ENCODE measurements around the gene FAM199X. TPM values are rescaled to one million over a fixed set of nuclear protein-coding genes. Genes with fewer than 3 reads are reported as not detected.

The FAM199X gene
- total and polyA plus RNA-seq, 2 experiments from 2014 or later = 11.0 to 18.7 TPM

DNA sequence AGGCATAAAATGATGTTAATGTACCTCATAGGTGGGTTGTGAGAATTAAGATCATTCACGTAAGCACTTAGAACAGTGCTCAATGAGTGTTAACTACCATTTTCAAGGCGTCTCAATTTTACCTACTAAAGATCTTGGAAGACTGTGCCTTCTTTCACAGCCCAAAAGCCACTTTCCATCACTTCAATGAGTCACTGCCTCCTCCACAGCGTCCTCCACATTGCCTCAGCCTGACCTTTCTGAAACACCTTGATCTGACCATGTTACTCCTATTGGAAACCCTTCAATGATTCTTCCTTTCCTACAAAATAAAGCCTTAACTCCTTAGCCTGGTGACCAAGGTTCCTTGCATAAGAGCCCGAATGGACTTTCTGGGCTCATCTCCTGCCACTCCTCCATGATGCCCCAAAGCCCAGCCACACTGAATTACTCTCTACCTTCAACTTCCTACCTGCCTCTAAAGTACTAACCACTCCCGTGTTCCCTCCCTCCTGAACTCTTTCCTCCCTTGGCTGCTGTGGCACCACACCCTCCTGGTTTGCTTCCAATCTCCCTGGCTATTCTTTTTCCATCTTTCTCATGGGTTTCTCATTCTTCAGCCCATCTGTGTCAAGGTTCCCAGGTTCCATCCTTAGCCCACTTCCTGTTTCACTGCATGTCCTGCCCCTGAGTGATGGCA lies 31.5 kb upstream of the FAM199X start:
- TF ChIP-seq EZH2 (IDR thresholded peaks at IDR 0.05; ENCODE audit: low read depth, unreplicated experiment) = no peak
- no peak for TF ChIP-seq CTCF (conservative IDR thresholded peaks at IDR 0.05; ENCODE audit: low read depth in 2 of 2)
- no peak for TF ChIP-seq ETS1 (IDR thresholded peaks at IDR 0.05)
- TF ChIP-seq NANOG (IDR thresholded peaks at IDR 0.05; ENCODE audit: borderline replicate concordance) = no peak
- no peak for TF ChIP-seq ZNF331 (CRISPR knock-in tag; IDR thresholded peaks at IDR 0.05; ENCODE audit: low read depth)
- no peak for TF ChIP-seq POLR2AphosphoS5 (IDR thresholded peaks at IDR 0.05; ENCODE audit: low read depth)
- no peak for TF ChIP-seq STAT1 (IDR thresholded peaks at IDR 0.05; ENCODE audit: unreplicated experiment)
- TF ChIP-seq ZNF114 (CRISPR knock-in tag; IDR thresholded peaks at IDR 0.05) = no peak
- TF ChIP-seq, protein P1, sequence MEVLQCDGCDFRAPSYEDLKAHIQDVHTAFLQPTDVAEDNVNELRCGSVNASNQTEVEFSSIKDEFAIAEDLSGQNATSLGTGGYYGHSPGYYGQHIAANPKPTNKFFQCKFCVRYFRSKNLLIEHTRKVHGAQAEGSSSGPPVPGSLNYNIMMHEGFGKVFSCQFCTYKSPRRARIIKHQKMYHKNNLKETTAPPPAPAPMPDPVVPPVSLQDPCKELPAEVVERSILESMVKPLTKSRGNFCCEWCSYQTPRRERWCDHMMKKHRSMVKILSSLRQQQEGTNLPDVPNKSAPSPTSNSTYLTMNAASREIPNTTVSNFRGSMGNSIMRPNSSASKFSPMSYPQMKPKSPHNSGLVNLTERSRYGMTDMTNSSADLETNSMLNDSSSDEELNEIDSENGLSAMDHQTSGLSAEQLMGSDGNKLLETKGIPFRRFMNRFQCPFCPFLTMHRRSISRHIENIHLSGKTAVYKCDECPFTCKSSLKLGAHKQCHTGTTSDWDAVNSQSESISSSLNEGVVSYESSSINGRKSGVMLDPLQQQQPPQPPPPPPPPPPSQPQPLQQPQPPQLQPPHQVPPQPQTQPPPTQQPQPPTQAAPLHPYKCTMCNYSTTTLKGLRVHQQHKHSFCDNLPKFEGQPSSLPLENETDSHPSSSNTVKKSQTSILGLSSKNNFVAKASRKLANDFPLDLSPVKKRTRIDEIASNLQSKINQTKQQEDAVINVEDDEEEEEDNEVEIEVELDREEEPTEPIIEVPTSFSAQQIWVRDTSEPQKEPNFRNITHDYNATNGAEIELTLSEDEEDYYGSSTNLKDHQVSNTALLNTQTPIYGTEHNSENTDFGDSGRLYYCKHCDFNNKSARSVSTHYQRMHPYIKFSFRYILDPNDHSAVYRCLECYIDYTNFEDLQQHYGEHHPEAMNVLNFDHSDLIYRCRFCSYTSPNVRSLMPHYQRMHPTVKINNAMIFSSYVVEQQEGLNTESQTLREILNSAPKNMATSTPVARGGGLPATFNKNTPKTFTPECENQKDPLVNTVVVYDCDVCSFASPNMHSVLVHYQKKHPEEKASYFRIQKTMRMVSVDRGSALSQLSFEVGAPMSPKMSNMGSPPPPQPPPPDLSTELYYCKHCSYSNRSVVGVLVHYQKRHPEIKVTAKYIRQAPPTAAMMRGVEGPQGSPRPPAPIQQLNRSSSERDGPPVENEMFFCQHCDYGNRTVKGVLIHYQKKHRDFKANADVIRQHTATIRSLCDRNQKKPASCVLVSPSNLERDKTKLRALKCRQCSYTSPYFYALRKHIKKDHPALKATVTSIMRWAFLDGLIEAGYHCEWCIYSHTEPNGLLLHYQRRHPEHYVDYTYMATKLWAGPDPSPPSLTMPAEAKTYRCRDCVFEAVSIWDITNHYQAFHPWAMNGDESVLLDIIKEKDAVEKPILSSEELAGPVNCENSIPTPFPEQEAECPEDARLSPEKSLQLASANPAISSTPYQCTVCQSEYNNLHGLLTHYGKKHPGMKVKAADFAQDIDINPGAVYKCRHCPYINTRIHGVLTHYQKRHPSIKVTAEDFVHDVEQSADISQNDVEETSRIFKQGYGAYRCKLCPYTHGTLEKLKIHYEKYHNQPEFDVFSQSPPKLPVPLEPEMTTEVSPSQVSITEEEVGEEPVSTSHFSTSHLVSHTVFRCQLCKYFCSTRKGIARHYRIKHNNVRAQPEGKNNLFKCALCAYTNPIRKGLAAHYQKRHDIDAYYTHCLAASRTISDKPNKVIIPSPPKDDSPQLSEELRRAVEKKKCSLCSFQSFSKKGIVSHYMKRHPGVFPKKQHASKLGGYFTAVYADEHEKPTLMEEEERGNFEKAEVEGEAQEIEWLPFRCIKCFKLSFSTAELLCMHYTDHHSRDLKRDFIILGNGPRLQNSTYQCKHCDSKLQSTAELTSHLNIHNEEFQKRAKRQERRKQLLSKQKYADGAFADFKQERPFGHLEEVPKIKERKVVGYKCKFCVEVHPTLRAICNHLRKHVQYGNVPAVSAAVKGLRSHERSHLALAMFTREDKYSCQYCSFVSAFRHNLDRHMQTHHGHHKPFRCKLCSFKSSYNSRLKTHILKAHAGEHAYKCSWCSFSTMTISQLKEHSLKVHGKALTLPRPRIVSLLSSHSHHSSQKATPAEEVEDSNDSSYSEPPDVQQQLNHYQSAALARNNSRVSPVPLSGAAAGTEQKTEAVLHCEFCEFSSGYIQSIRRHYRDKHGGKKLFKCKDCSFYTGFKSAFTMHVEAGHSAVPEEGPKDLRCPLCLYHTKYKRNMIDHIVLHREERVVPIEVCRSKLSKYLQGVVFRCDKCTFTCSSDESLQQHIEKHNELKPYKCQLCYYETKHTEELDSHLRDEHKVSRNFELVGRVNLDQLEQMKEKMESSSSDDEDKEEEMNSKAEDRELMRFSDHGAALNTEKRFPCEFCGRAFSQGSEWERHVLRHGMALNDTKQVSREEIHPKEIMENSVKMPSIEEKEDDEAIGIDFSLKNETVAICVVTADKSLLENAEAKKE (CRISPR knock-in tag; IDR thresholded peaks at IDR 0.05) = no peak
- no peak for TF ChIP-seq CREB1 (CRISPR knock-in tag; IDR thresholded peaks at IDR 0.05; ENCODE audit: low read depth)
- TF ChIP-seq, protein P2, sequence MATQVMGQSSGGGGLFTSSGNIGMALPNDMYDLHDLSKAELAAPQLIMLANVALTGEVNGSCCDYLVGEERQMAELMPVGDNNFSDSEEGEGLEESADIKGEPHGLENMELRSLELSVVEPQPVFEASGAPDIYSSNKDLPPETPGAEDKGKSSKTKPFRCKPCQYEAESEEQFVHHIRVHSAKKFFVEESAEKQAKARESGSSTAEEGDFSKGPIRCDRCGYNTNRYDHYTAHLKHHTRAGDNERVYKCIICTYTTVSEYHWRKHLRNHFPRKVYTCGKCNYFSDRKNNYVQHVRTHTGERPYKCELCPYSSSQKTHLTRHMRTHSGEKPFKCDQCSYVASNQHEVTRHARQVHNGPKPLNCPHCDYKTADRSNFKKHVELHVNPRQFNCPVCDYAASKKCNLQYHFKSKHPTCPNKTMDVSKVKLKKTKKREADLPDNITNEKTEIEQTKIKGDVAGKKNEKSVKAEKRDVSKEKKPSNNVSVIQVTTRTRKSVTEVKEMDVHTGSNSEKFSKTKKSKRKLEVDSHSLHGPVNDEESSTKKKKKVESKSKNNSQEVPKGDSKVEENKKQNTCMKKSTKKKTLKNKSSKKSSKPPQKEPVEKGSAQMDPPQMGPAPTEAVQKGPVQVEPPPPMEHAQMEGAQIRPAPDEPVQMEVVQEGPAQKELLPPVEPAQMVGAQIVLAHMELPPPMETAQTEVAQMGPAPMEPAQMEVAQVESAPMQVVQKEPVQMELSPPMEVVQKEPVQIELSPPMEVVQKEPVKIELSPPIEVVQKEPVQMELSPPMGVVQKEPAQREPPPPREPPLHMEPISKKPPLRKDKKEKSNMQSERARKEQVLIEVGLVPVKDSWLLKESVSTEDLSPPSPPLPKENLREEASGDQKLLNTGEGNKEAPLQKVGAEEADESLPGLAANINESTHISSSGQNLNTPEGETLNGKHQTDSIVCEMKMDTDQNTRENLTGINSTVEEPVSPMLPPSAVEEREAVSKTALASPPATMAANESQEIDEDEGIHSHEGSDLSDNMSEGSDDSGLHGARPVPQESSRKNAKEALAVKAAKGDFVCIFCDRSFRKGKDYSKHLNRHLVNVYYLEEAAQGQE (IDR thresholded peaks at IDR 0.05; ENCODE audit: unreplicated experiment) = no peak
- no peak for TF ChIP-seq JUNB (IDR thresholded peaks at IDR 0.05; ENCODE audit: unreplicated experiment)
- TF ChIP-seq EZH2phosphoT487 (IDR thresholded peaks at IDR 0.05; ENCODE audit: unreplicated experiment) = no peak
- H4K20me1 ChIP-seq (replicated peaks; ENCODE audit: insufficient read depth) = no peaks in the 10 kb centered on the region
- H3K36me3 ChIP-seq (ENCODE audit: insufficient read depth) = no peaks in the 10 kb centered on the region
- no peak overlapping the region for H3K4me3 ChIP-seq
- Mint-ChIP-seq H3K9me3 (no peaks in the 10 kb centered on the region), H3K27ac (no peak overlapping the region; the same call in 1 of the 2 replicates), H3K27me3 (ENCODE audit: insufficient read depth, low read depth, poor library complexity) (no peaks in the 10 kb centered on the region), H3K4me1 (no peaks in the 10 kb centered on the region; the same call in 2 of the 3 replicates), H3K36me3 (ENCODE audit: low read depth) (no peaks in the 10 kb centered on the region), H3K4me3 (no peak overlapping the region)
- H2AFZ ChIP-seq = no peak overlapping the region
- ATAC-seq (no peak), DNase-seq (ENCODE audit: low spot score) (no peak)
- H3K79me2 ChIP-seq (replicated peaks; ENCODE audit: insufficient read depth) = no peaks in the 10 kb centered on the region
- H3K27ac ChIP-seq (ENCODE audit: low read depth) = no peak overlapping the region
- H3K27me3 ChIP-seq (ENCODE audit: insufficient read depth) = no peaks in the 10 kb centered on the region
- no peaks in the 10 kb centered on the region for H3K9me2 ChIP-seq (ENCODE audit: insufficient read depth)
- no peaks in the 10 kb centered on the region for H3K4me1 ChIP-seq (ENCODE audit: insufficient read depth)
- H3F3A ChIP-seq (replicated peaks; ENCODE audit: low read depth) = no peaks in the 10 kb centered on the region
- H3K4me2 ChIP-seq = no peak overlapping the region

Measured in GM23338 (cell line).